GM12872 (cell line): ENCODE data around the gene SLC2A6.

ENCODE experiments used
- CTCF ChIP-seq: IDR thresholded peaks from 3 replicates; pipeline ENCODE4 v1.5.1; 2011; ENCODE audit warnings: low read depth, mild to moderate bottlenecking, low read length, moderate library complexity; ENCODE audit not compliant: insufficient read depth

The SLC2A6 gene

GRCh38 chr9:133514460-133515239 lies 35.8 kb upstream of the SLC2A6 start:
- no peak for TF ChIP-seq CTCF

- no peak for TF ChIP-seq CTCF
Measured at GRCh38 chr9:133513214-133514100, 34.6 kb upstream of the SLC2A6 start.

- no peak for TF ChIP-seq CTCF
Measured at GRCh38 chr9:133512253-133513213, 33.6 kb upstream of the SLC2A6 start.

- no peak for TF ChIP-seq CTCF
Measured at GRCh38 chr9:133511607-133512006, 32.7 kb upstream of the SLC2A6 start.

- TF ChIP-seq CTCF: no peak
Measured at GRCh38 chr9:133510926-133511505, 32.1 kb upstream of the SLC2A6 start.

GRCh38 chr9:133509179-133510083 lies 30.5 kb upstream of the SLC2A6 start:
- no peak for TF ChIP-seq CTCF
